IMR-90 (cell line): ENCODE results near the gene KANSL3. TPM values are rescaled to one million over a fixed set of nuclear protein-coding genes. Genes with fewer than 3 reads are reported as not detected.

ENCODE experiments used
- ATAC-seq: fragments of 200-7000 bp; cut with Tn5 transposase; 2 replicates; pipeline ENCODE4 v1.9.1; 2020; ENCODE audit warnings: low read depth, mild to moderate bottlenecking, moderate library complexity
- BruUV-seq: library from RNA; stranded (reverse); fragments of 400-500 nt; replicated peaks from 2 replicates; lab custom pipeline; 2021; lab: Mats Ljungman, UMichigan
- CTCF ChIA-PET: fragments of 300-600 bp; formaldehyde crosslinking; extraction: SDS; loops from one replicate; lab custom pipeline; 2021; ENCODE audit warnings: antibody characterized with exemption; lab: Yijun Ruan, JAX
- POLR2A ChIA-PET: fragments of 300-600 bp; sonication (Branson Sonifier 250); formaldehyde crosslinking; loops from one replicate; lab custom pipeline; 2022; ENCODE audit warnings: antibody characterized with exemption; ENCODE audit not compliant: unreplicated experiment; lab: Charles Lee
- DNase-seq: peaks from one replicate; pipeline ENCODE4 v3.0.0; 2013
- H2AFZ ChIP-seq: replicated peaks from 2 replicates; pipeline ENCODE3; 2013; ENCODE audit warnings: low read length, mild to moderate bottlenecking; ENCODE audit not compliant: poor library complexity
- H2AK5ac ChIP-seq: 2 replicates; pipeline ENCODE4 v1.6.1; 2013; ENCODE audit warnings: low read depth, low read length, inconsistent platforms
- H2AK9ac ChIP-seq: replicated peaks from 2 replicates; pipeline ENCODE3; 2013; ENCODE audit warnings: mild to moderate bottlenecking, low read depth, low read length, moderate library complexity; ENCODE audit not compliant: poor library complexity
- H2BK120ac ChIP-seq: 2 replicates; pipeline ENCODE4 v1.6.1; 2013; ENCODE audit warnings: low read depth, low read length, inconsistent platforms
- H2BK15ac ChIP-seq: 3 replicates; pipeline ENCODE4 v1.6.1; 2013; ENCODE audit warnings: low read depth, low read length, inconsistent platforms
- H2BK20ac ChIP-seq: 2 replicates; pipeline ENCODE4 v1.6.1; 2013; ENCODE audit warnings: low read depth, mild to moderate bottlenecking, inconsistent platforms, low read length, moderate library complexity
- H2BK5ac ChIP-seq: 2 replicates; pipeline ENCODE4 v1.6.1; 2013; ENCODE audit warnings: mild to moderate bottlenecking, low read depth, low read length, inconsistent platforms; ENCODE audit not compliant: poor library complexity, severe bottlenecking
- H3K14ac ChIP-seq: replicated peaks from 2 replicates; pipeline ENCODE4 v1.6.1; 2013; ENCODE audit warnings: low read depth, low read length, inconsistent platforms
- H3K18ac ChIP-seq: 2 replicates; pipeline ENCODE4 v1.6.1; 2013; ENCODE audit warnings: low read depth, low read length, control low read depth
- H3K23ac ChIP-seq: 2 replicates; pipeline ENCODE4 v1.6.1; 2013; ENCODE audit warnings: low read depth, low read length, inconsistent platforms
- H3K27ac ChIP-seq: 2 replicates; pipeline ENCODE4 v1.5.1; 2013; ENCODE audit warnings: mild to moderate bottlenecking, control low read depth, low read length; ENCODE audit not compliant: insufficient read depth
- H3K27me3 ChIP-seq: 2 replicates; pipeline ENCODE4 v1.6.1; 2013; ENCODE audit warnings: low read length; ENCODE audit not compliant: control insufficient read depth, insufficient read depth
- H3K36me3 ChIP-seq: 2 replicates; pipeline ENCODE4 v1.6.1; 2013; ENCODE audit warnings: low read length, mixed read lengths; ENCODE audit not compliant: control insufficient read depth, insufficient read depth
- H3K4ac ChIP-seq: 2 replicates; pipeline ENCODE4 v1.6.1; 2013; ENCODE audit warnings: low read depth, low read length, inconsistent platforms
- H3K4me1 ChIP-seq: 2 replicates; pipeline ENCODE4 v1.6.1; 2013; ENCODE audit warnings: low read length, mixed read lengths; ENCODE audit not compliant: control insufficient read depth, insufficient read depth
- H3K4me2 ChIP-seq: 2 replicates; pipeline ENCODE4 v1.6.1; 2013; ENCODE audit warnings: low read depth, mild to moderate bottlenecking, control low read depth, low read length, moderate library complexity
- H3K4me3 ChIP-seq: 2 replicates; pipeline ENCODE4 v1.5.1; 2013; ENCODE audit warnings: low read depth, mild to moderate bottlenecking, control low read depth, low read length, moderate library complexity; ENCODE audit not compliant: insufficient read depth
- H3K56ac ChIP-seq: 2 replicates; pipeline ENCODE4 v1.6.1; 2013; ENCODE audit warnings: low read length, inconsistent platforms; ENCODE audit not compliant: insufficient read depth; ENCODE audit errors: extremely low read depth
- H3K79me1 ChIP-seq, 2 experiments: 2 replicates each; pipeline ENCODE4 v1.6.1; 2013; ENCODE audit warnings: low read length in 2 of 2, inconsistent platforms in 1 of 2, low read depth in 1 of 2
- H3K9ac ChIP-seq: 2 replicates; pipeline ENCODE4 v1.6.1; 2013; ENCODE audit warnings: low read depth, low read length, control low read depth
- H3K9me1 ChIP-seq: 2 replicates; pipeline ENCODE4 v1.6.1; 2013; ENCODE audit warnings: low read length, inconsistent platforms; ENCODE audit not compliant: insufficient read depth
- H3K9me3 ChIP-seq: 2 replicates; pipeline ENCODE4 v1.6.1; 2013; ENCODE audit warnings: low read length; ENCODE audit not compliant: control insufficient read depth, insufficient read depth
- H4K20me1 ChIP-seq: 2 replicates; pipeline ENCODE4 v1.6.1; 2013; ENCODE audit warnings: low read length, inconsistent platforms; ENCODE audit not compliant: insufficient read depth
- H4K5ac ChIP-seq: 2 replicates; pipeline ENCODE4 v1.6.1; 2013; ENCODE audit warnings: mild to moderate bottlenecking, low read depth, low read length, control low read depth
- H4K8ac ChIP-seq, 2 experiments: 2 replicates each; pipeline ENCODE4 v1.6.1; 2013; ENCODE audit warnings: low read depth in 2 of 2, low read length in 2 of 2, control low read depth in 1 of 2, inconsistent platforms in 1 of 2
- H4K91ac ChIP-seq: 2 replicates; pipeline ENCODE4 v1.6.1; 2013; ENCODE audit warnings: low read depth, low read length, inconsistent platforms; ENCODE audit not compliant: insufficient read depth
- CEBPB ChIP-seq: IDR thresholded peaks from 2 replicates; pipeline ENCODE4 v1.6.1; 2012; ENCODE audit warnings: low read depth, low read length, improper control_type of control experiment
- CHD1 ChIP-seq: IDR thresholded peaks from 2 replicates; pipeline ENCODE4 v1.6.1; 2012; ENCODE audit warnings: low read depth, low read length, improper control_type of control experiment
- CTCF ChIP-seq: conservative IDR thresholded peaks from 2 replicates; pipeline ENCODE4 v1.5.1; 2012; ENCODE audit warnings: mild to moderate bottlenecking, low read depth, low read length, improper control_type of control experiment
- FOS ChIP-seq: fragments of 150-350 bp; IDR thresholded peaks from 2 replicates; pipeline ENCODE4 v1.6.1; 2016; ENCODE audit warnings: low read depth, low read length
- MAZ ChIP-seq: IDR thresholded peaks from 2 replicates; pipeline ENCODE4 v1.6.1; 2012; ENCODE audit warnings: low read depth, mild to moderate bottlenecking, low read length, improper control_type of control experiment, moderate library complexity, borderline replicate concordance
- MXI1 ChIP-seq: IDR thresholded peaks from 2 replicates; pipeline ENCODE4 v1.6.1; 2012; ENCODE audit warnings: low read depth, mild to moderate bottlenecking, low read length, moderate library complexity, borderline replicate concordance
- NFE2L2 ChIP-seq: fragments of 150-350 bp; IDR thresholded peaks from 2 replicates; pipeline ENCODE4 v1.6.1; 2016; ENCODE audit warnings: low read depth, mild to moderate bottlenecking, low read length
- POLR2A ChIP-seq: IDR thresholded peaks from 2 replicates; pipeline ENCODE4 v1.6.1; 2012; ENCODE audit warnings: mild to moderate bottlenecking, low read depth, low read length
- RCOR1 ChIP-seq: IDR thresholded peaks from 2 replicates; pipeline ENCODE4 v1.6.1; 2012; ENCODE audit warnings: mild to moderate bottlenecking, low read length, improper control_type of control experiment; ENCODE audit not compliant: insufficient replicate concordance
- RFX5 ChIP-seq: IDR thresholded peaks from 2 replicates; pipeline ENCODE4 v1.8.0; 2012; ENCODE audit warnings: low read depth, mild to moderate bottlenecking, low read length, moderate library complexity
- SMC3 ChIP-seq: fragments of 150-350 bp; IDR thresholded peaks from 2 replicates; pipeline ENCODE4 v1.6.1; 2016; ENCODE audit warnings: low read depth, mild to moderate bottlenecking, antibody characterized with exemption, low read length, moderate library complexity
- USF2 ChIP-seq: fragments of 150-350 bp; IDR thresholded peaks from 2 replicates; pipeline ENCODE4 v1.6.1; 2017; ENCODE audit warnings: mild to moderate bottlenecking, antibody characterized with exemption, low read length, low read depth
- WGBS, 2 experiments: methylation state at CpG; one replicate each; pipeline versions ENCODE4 v1.1.5 to v1.1.7; 2013; ENCODE audit warnings: missing lambda C conversion rate in 2 of 2; ENCODE audit not compliant: insufficient read length in 1 of 2; ENCODE audit errors: extremely low coverage in 2 of 2; 5-methylcytosine and 5-hydroxymethylcytosine counted together
- dilution Hi-C: fragments of 300-500 bp; cut with HindIII; formaldehyde crosslinking; loops from one replicate; pipeline ENCODE4 v1.14.3; 2018; ENCODE audit warnings: low sequenced_read_pairs; ENCODE audit not compliant: unreplicated experiment
- in situ Hi-C: fragments of 300-500 bp; cut with MboI; formaldehyde crosslinking; loops from 3 replicates; pipeline ENCODE4 v1.14.3; 2019; ENCODE audit warnings: low sequenced_read_pairs, inconsistent platforms, mixed read lengths
- intact Hi-C: fragments of 100-400 bp; cut with micrococcal nuclease; formaldehyde crosslinking; loops from 2 replicates; pipeline ENCODE4 v1.10.0; 2022
- polyA plus RNA-seq, 3 experiments: library from polyadenylated mRNA; depleted of rRNA; stranded (reverse); fragments of >200 nt; gene quantifications; 2 replicates each; pipeline ENCODE4 v1.2.3, GENCODE V29; 2012; ENCODE audit warnings: low replicate concordance in 1 of 3
- total RNA-seq: library from RNA; depleted of rRNA; stranded (reverse); fragments of >200 nt; gene quantifications from 2 replicates; pipeline ENCODE4 v1.2.3, GENCODE V29; 2012

KANSL3 gene
- total and polyA plus RNA-seq, 2 of the 4 experiments (the other 2 are of a cell fraction): 22.2 to 26.3 TPM

- no peaks in the 10 kb centered on the region for H3K27me3 ChIP-seq
Measured at GRCh38 chr2:96651793-96652192, 13.7 kb upstream of the KANSL3 start.

More at GRCh38 chr2:96651793-96652192, 13.7 kb upstream of the KANSL3 start:
- Histone ChIP-seq H4K5ac (no peak overlapping the region), H4K8ac (no peak overlapping the region), H3K23ac (no peak overlapping the region), H2BK15ac (no peak overlapping the region), H3K4ac (no peak overlapping the region), H3K9me3 (no peaks in the 10 kb centered on the region), H2AK5ac (no peak overlapping the region), H2AFZ (no peak overlapping the region), H4K91ac (no peak overlapping the region), H4K20me1 (no peaks in the 10 kb centered on the region), H3K4me2 (no peak overlapping the region), H3K9ac (no peak overlapping the region), H2BK5ac (no peak overlapping the region), H3K18ac (no peak overlapping the region), H3K14ac (no peak overlapping the region), H2AK9ac (no peak overlapping the region), H3K27ac (no peak overlapping the region), H3K79me1 (no peaks in the 10 kb centered on the region), H3K4me3 (no peak overlapping the region), H3K56ac (no peak overlapping the region), H2BK120ac (no peak overlapping the region), H3K9me1 (no peaks in the 10 kb centered on the region), H3K4me1 (peaks cover 2% of the 10 kb centered on the region; the same call in 1 of the 2 replicates), H3K36me3 (no peaks in the 10 kb centered on the region), H2BK20ac (no peak overlapping the region)
- no peak for TF ChIP-seq SMC3
- no peak for TF ChIP-seq FOS
- no peak for TF ChIP-seq NFE2L2
- no peak for TF ChIP-seq CHD1
- no peak for TF ChIP-seq CTCF
- TF ChIP-seq USF2: no peak
- TF ChIP-seq RCOR1: no peak
- TF ChIP-seq MXI1: no peak
- no peak for TF ChIP-seq RFX5
- no peak for TF ChIP-seq POLR2A
- no peak for TF ChIP-seq MAZ
- TF ChIP-seq CEBPB: no peak
- dilution Hi-C loops (no loop called here), intact Hi-C loops (no loop called here), in situ Hi-C loops (no loop called here)
- no peak for DNase-seq
- POLR2A ChIA-PET: no interaction called here
- WGBS, 2 experiments: 78% methylated on average over 7 of the region's 8 CpGs; no CpG with 5 or more reads in 1 of the 2 experiments
- CTCF ChIA-PET: no interaction called here
- BruUV-seq: no TSS peak
- ATAC-seq: no peak
